GM12872 (cell line): Measurements from ENCODE around the gene SLC25A19.

Experiments
- CTCF ChIP-seq: IDR thresholded peaks from 3 replicates; pipeline ENCODE4 v1.5.1; 2011; ENCODE audit warnings: low read depth, mild to moderate bottlenecking, low read length, moderate library complexity; ENCODE audit not compliant: insufficient read depth

The SLC25A19 gene

DNA sequence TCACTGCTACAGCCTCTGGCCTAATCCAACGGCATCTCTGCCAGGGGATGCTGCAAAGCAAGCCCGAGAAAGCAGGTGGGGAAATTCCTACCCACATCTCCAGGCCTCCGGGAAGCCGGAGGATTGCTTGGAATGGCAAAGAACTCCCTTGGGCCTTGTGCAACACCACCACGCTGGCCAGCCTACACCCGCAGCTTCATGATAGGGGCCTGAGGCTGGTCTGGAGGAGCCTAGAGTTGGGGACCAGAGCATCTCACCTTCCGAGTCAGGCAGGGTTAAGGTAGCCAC is 48.1 kb downstream of the SLC25A19 start:
- no peak for TF ChIP-seq CTCF

DNA sequence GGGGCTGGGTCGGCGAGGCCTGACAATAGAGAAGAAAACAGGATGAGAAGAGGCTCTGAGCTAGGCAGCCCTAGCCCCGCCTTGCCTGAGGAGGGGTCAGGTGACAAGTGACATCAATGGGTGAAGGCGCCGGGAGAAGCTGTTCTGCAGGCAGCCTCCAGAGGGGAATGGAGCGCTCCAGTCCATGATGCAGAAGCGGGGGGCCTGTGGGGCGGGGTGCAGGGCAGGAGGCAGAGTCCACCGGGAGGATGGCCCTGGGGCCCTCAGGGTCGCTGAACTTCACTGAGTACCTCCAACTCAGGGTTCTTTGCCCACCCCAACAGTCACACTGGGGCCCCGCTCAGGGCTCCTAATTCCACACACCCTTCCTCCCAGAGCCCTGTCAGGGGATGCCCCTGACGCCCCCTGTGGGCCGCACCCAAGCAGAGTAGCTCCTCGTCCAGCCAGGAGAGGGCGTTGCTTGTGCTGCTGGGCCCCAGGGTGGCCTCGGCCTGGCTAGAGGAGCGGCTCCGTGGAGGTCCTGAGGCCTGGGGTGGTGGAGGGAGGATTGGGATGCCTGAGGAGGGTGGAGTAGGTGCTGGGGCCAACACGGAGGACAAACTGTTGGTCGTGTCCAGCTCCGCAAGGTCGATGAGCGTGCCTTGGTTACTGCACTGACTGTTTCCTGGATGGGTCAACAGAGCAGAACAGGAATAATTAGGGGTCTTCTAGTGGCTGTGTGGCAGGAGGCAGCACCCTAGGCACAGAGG is 48.7 kb downstream of the SLC25A19 start:
- peak; percentile 67 for TF ChIP-seq CTCF

- TF ChIP-seq CTCF: no peak
Measured at GRCh38 chr17:75239778-75240393, 49.3 kb downstream of the SLC25A19 start.

- TF ChIP-seq CTCF: no peak
Measured at GRCh38 chr17:75239214-75239613, 50.0 kb downstream of the SLC25A19 start.

- TF ChIP-seq CTCF: peak; percentile 94
Measured at GRCh38 chr17:75238684-75239191, 50.5 kb downstream of the SLC25A19 start.

DNA sequence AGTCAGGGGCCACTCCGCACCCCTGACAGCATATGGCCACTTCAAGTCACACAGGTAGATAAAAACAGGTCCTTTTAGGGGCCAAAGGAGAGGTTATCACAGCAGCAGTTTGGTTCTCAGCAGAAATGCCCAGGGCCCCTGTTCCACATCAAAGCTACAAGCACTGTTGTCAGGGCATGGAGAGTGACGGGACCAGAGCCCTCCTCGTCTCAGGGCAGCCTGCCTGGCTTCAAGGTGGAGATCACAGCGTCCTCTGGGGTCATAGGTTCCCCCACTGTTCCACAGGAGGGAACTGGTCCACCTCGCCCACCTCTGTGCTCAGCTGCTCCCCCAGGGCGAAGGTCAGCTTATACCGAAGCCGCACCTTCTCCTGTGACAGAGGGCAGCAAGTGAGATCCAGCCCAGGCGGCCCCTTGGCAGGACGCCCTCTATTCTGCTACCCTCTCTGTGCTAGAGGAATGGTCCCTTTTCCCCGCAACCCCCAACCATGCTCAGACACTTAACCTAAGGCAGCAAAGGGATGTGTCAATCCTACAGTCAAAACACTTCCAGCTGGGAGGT is 51.1 kb downstream of the SLC25A19 start:
- TF ChIP-seq CTCF: no peak

DNA sequence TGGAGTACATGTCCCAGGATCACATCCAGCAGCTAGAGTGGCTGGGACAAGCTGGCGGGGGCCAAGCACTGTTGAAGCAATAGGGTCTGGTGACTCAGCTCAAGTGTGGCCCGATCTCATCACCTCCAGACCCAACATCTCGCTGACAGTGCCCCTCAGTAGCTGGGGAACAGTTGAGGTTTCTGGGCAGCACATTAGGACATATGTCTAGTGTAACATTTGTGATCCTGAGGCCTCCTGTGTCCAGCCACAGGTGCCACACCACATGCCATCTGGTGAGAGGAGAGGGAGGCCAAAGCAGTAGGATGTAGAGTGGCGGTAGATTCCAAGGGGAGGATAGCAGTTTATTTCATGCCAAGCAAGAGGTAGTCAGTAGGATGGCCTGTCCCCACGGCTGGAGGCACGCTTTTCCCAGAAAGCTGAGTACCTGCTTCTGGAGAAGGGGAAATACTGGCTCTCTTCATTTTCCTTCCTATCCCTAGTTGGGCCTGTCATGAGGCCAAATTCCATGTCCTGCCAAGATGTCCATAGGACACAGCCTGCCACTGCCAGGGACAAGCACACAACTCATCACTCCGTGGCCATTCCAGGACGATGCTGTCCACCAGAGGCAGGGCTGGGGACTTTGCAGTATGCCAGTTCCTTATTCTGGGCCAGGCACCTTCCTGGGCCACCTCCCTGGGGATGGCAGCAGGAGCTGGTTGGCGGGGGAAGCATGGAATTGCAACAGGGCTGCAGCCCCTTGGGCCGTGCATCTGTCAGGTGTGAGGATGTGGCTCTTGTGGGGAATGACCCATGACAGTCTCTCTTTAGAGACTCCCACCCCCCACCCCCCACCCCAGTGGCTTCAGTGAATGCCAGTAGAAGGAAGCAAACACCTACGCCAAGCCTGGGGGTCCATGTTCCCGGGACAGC is 51.9 kb downstream of the SLC25A19 start:
- no peak for TF ChIP-seq CTCF
